ENCODE data around the gene RPL14. TPM values are rescaled to one million over a fixed set of nuclear protein-coding genes. Genes with fewer than 3 reads are reported as not detected.
A peak's percentile ranks its signal among the peaks of the same experiment; 100 is the strongest.
"Not testable (repeated sequence)": the region's sequence is repeated elsewhere in the genome, so short reads cannot be mapped to it uniquely, and the experiment has no call there.

The RPL14 gene
- total RNA-seq, 2 donors from 2014 or later = 182 to 247 TPM

DNA sequence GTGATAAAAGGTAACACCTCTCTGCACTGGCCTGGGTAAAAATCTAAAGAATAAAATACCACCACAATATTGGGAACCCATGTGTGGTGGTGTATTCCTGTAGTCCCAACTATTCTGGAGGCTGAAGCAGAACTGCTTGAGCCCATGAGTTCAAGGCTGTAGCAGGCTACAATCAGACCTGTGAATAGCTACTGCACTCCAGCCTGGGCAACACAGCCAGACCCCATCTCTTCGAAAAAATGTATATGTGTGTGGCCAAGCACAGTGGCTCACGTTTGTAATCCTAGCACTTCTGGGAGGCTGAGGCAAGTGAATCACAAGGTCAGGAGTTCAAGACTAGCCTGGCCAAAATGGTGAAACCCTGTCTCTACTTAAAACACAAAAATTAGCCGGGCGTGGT, 1.8 kb upstream of the RPL14 start:
- Histone ChIP-seq H3K9me3 (no peaks in the 10 kb centered on the region), H3K27me3 (no peaks in the 10 kb centered on the region), H3K4me1 (peaks cover 0 to 44% of the 10 kb centered on the region in 2 donors), H3K4me3 (no peak overlapping the region), H3K36me3 (peaks cover 20% of the 10 kb centered on the region), H3K27ac (no peak overlapping the region)
- TF ChIP-seq, protein P1, sequence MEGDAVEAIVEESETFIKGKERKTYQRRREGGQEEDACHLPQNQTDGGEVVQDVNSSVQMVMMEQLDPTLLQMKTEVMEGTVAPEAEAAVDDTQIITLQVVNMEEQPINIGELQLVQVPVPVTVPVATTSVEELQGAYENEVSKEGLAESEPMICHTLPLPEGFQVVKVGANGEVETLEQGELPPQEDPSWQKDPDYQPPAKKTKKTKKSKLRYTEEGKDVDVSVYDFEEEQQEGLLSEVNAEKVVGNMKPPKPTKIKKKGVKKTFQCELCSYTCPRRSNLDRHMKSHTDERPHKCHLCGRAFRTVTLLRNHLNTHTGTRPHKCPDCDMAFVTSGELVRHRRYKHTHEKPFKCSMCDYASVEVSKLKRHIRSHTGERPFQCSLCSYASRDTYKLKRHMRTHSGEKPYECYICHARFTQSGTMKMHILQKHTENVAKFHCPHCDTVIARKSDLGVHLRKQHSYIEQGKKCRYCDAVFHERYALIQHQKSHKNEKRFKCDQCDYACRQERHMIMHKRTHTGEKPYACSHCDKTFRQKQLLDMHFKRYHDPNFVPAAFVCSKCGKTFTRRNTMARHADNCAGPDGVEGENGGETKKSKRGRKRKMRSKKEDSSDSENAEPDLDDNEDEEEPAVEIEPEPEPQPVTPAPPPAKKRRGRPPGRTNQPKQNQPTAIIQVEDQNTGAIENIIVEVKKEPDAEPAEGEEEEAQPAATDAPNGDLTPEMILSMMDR (IDR thresholded peaks at IDR 0.05) = no peak
- DNase-seq (ENCODE audit: low spot score) = no peak

DNA sequence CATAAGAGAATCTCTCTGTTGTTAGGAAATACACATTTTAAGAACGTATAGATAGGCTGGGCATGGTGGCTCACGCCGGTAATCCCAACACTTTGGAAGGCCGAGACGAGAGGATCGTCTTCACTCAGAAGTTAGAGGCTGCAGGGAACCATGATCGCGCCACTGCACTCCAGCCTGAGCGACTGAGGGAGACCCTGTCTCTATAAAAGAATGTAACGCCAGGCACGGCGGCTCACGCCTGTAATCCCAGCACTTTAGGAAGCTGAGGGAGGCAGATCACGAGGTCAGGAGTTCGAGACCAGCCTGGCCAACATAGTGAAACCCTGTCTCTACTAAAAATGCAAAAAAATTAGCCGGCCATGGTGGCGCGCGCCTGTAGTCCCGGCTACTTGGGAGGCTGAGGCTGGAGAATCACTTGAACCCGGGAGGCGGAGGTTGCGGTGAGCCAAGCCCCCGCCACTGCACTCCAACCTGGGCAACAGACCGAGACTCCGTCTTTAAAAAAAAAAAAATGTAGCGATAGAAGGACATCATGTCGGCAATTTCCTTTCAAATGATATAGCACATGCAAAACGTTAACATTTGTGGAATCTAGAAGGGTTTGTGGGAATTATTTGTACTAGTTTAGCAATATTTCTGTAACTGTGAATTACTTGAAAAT, 730 bp upstream of the RPL14 start:
- TF ChIP-seq, protein P1 (IDR thresholded peaks at IDR 0.05) = no peak
- no peak for DNase-seq (ENCODE audit: low spot score)
- Histone ChIP-seq H3K4me1 (peaks cover 0 to 44% of the 10 kb centered on the region in 2 donors), H3K9me3 (no peaks in the 10 kb centered on the region), H3K27me3 (no peaks in the 10 kb centered on the region), H3K27ac (peak overlapping the region; percentile 89 to 94), H3K36me3 (peaks cover 30% of the 10 kb centered on the region), H3K4me3 (peak overlapping the region; percentile 83 to 91)

- Histone ChIP-seq H3K36me3 (peaks cover 51% of the 10 kb centered on the region), H3K4me1 (peaks cover 0 to 30% of the 10 kb centered on the region in 2 donors), H3K27me3 (no peaks in the 10 kb centered on the region), H3K9me3 (no peaks in the 10 kb centered on the region), H3K4me3 (peak overlapping the region in 1 of 2 donors; percentile 91), H3K27ac (peak overlapping the region in 1 of 2 donors; percentile 94)
- DNase-seq (ENCODE audit: low spot score) = no peak
- TF ChIP-seq, protein P1 (IDR thresholded peaks at IDR 0.05) = no peak
Observed at GRCh38 chr3:40458473-40458872, 1.3 kb downstream of the RPL14 start.

DNA sequence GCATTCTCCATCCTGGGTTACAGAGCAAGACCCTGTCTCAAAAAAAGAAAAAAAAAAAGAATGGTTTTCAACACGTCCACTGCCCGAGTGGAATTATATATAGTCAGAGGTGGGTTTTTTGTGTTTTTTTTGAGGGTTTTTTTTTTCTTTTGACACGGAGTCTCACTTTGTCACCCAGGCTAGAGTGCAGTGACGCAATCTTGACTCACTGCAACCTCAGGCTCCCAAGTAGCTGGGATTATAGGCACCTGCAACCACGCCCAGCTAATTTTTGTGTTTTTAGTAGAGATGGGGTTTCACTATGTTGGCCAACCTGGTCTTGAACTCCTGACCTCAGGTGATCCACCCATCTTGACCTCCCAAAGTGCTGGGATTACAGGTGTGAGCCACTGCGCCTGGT, 3.3 kb downstream of the RPL14 start:
- Histone ChIP-seq H3K4me1 (peaks cover 0 to 22% of the 10 kb centered on the region in 2 donors), H3K36me3 (peaks cover 61% of the 10 kb centered on the region)
- not testable (repeated sequence) for H3K9me3 ChIP-seq; H3K4me3 ChIP-seq; H3K27ac ChIP-seq; DNase-seq (ENCODE audit: low spot score); H3K27me3 ChIP-seq

- Histone ChIP-seq H3K27ac (no peak overlapping the region), H3K27me3 (no peaks in the 10 kb centered on the region), H3K4me3 (no peak overlapping the region), H3K4me1 (peaks cover 0 to 20% of the 10 kb centered on the region in 2 donors), H3K9me3 (no peaks in the 10 kb centered on the region), H3K36me3 (peaks cover 61% of the 10 kb centered on the region)
- DNase-seq (ENCODE audit: low spot score) = no peak
- TF ChIP-seq, protein P1 (IDR thresholded peaks at IDR 0.05) = no peak
Observed at GRCh38 chr3:40461161-40461560, 4.0 kb downstream of the RPL14 start.

DNA sequence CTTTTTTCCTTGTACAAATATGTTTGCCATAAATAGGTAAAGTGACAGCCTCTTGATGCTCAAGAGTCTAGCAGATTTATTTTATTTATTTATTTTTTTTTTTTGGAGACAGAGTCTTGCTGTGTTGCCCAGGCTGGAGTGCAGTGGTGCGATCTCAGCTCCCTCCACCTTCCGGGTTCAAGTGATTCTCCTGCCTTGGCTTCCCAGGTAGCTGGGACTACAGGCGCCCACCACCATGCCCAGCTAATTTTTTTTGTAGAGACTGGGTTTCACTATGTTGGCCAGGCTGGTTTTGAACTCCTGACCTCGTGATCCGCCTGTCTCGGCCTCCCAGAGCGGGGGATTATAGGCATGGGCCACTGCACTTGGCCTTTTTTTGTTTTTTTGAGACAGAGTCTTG, 5.7 kb downstream of the RPL14 start:
- H3K27ac ChIP-seq; DNase-seq (ENCODE audit: low spot score); H3K27me3 ChIP-seq; H3K4me3 ChIP-seq; H3K9me3 ChIP-seq: not testable (repeated sequence)
- peaks cover 65% of the 10 kb centered on the region for H3K36me3 ChIP-seq
- H3K4me1 ChIP-seq = peaks cover 0 to 13% of the 10 kb centered on the region in 2 donors

GRCh38 chr3:40463579-40463978, 6.4 kb downstream of the RPL14 start:
- Histone ChIP-seq H3K9me3 (no peaks in the 10 kb centered on the region), H3K27me3 (no peaks in the 10 kb centered on the region), H3K27ac (no peak overlapping the region), H3K4me1 (peaks cover 0 to 5% of the 10 kb centered on the region in 2 donors), H3K36me3 (peaks cover 62% of the 10 kb centered on the region), H3K4me3 (no peak overlapping the region)
- DNase-seq (ENCODE audit: low spot score) = no peak
- TF ChIP-seq, protein P1 (IDR thresholded peaks at IDR 0.05) = no peak

Data from right atrium auricular region (tissue), 2 donors.